Parathyroid adenoma (tissue), 2 donors: ENCODE results near the gene HPCAL1.

Source experiments
- H2AFZ ChIP-seq: fragments of 300-600 bp; sonication (generic); one replicate; pipeline ENCODE4 v1.7.0; 2017; ENCODE audit warnings: antibody characterized with exemption, mild to moderate bottlenecking
- H3K27ac ChIP-seq: fragments of 300-600 bp; sonication (generic); one replicate; pipeline ENCODE4 v1.7.0; 2017
- H3K27me3 ChIP-seq: fragments of 300-600 bp; sonication (generic); one replicate; pipeline ENCODE4 v1.7.0; 2017; ENCODE audit warnings: low read length; ENCODE audit not compliant: control insufficient read depth, insufficient read depth
- H3K36me3 ChIP-seq: fragments of 300-600 bp; sonication (generic); one replicate; pipeline ENCODE4 v1.7.0; 2017; ENCODE audit warnings: low read length; ENCODE audit not compliant: control insufficient read depth, insufficient read depth
- H3K4me1 ChIP-seq: fragments of 300-600 bp; sonication (generic); one replicate; pipeline ENCODE4 v1.7.0; 2017; ENCODE audit warnings: control low read depth
- H3K4me2 ChIP-seq: fragments of 300-600 bp; sonication (generic); one replicate; pipeline ENCODE4 v1.7.0; 2017; ENCODE audit warnings: low read length
- H3K4me3 ChIP-seq: fragments of 300-600 bp; sonication (generic); one replicate; pipeline ENCODE4 v1.7.0; 2017; ENCODE audit warnings: low read depth, low read length
- H3K79me2 ChIP-seq: fragments of 300-600 bp; sonication (generic); one replicate; pipeline ENCODE4 v1.7.0; 2017; ENCODE audit warnings: control low read depth
- H3K9ac ChIP-seq: fragments of 300-600 bp; sonication (generic); one replicate; pipeline ENCODE4 v1.7.0; 2017; ENCODE audit warnings: mild to moderate bottlenecking
- H3K9me3 ChIP-seq: fragments of 300-600 bp; sonication (generic); one replicate; pipeline ENCODE4 v1.7.0; 2017; ENCODE audit warnings: low read length; ENCODE audit not compliant: control insufficient read depth
- CTCF ChIP-seq: fragments of 300-600 bp; sonication (generic); IDR thresholded peaks from one replicate; pipeline ENCODE4 v1.7.0; 2017; ENCODE audit warnings: antibody characterized with exemption, mild to moderate bottlenecking
- donor health status: primary hyperparathyroidism.

The HPCAL1 gene

GRCh38 chr2:10385501-10385900, 82.8 kb downstream of the HPCAL1 start:
- H3K36me3 ChIP-seq, result no peaks in the 10 kb centered on the region
- H3K9ac ChIP-seq, result no peak overlapping the region
- H2AFZ ChIP-seq, result no peak overlapping the region
- H3K4me2 ChIP-seq, result no peak overlapping the region
- no peaks in the 10 kb centered on the region for H3K9me3 ChIP-seq
- no peak for TF ChIP-seq CTCF
- no peak overlapping the region for H3K27ac ChIP-seq
- H3K4me1 ChIP-seq, result no peaks in the 10 kb centered on the region
- no peaks in the 10 kb centered on the region for H3K27me3 ChIP-seq
- H3K4me3 ChIP-seq, result no peak overlapping the region
- peaks cover 2% of the 10 kb centered on the region for H3K79me2 ChIP-seq

- H3K36me3 ChIP-seq, result no peaks in the 10 kb centered on the region
- H3K27ac ChIP-seq, result no peak overlapping the region
- peaks cover 2% of the 10 kb centered on the region for H3K79me2 ChIP-seq
- H3K27me3 ChIP-seq, result no peaks in the 10 kb centered on the region
- no peak overlapping the region for H3K4me2 ChIP-seq
- no peaks in the 10 kb centered on the region for H3K9me3 ChIP-seq
- no peak for TF ChIP-seq CTCF
- no peaks in the 10 kb centered on the region for H3K4me1 ChIP-seq
- H2AFZ ChIP-seq, result no peak overlapping the region
- no peak overlapping the region for H3K9ac ChIP-seq
- no peak overlapping the region for H3K4me3 ChIP-seq
These were observed 83.4 kb downstream of the HPCAL1 start for GRCh38 chr2:10385933-10386773.

GRCh38 chr2:10387033-10387432, 84.3 kb downstream of the HPCAL1 start:
- no peaks in the 10 kb centered on the region for H3K27me3 ChIP-seq
- no peak overlapping the region for H3K4me3 ChIP-seq
- no peak overlapping the region for H3K27ac ChIP-seq
- no peak for TF ChIP-seq CTCF
- H3K36me3 ChIP-seq, result no peaks in the 10 kb centered on the region
- no peaks in the 10 kb centered on the region for H3K4me1 ChIP-seq
- no peaks in the 10 kb centered on the region for H3K9me3 ChIP-seq
- no peak overlapping the region for H3K9ac ChIP-seq
- no peak overlapping the region for H3K4me2 ChIP-seq
- peaks cover 6% of the 10 kb centered on the region for H3K79me2 ChIP-seq
- no peak overlapping the region for H2AFZ ChIP-seq

GRCh38 chr2:10388954-10389560, 86.4 kb downstream of the HPCAL1 start:
- Histone ChIP-seq H3K4me3 (no peak overlapping the region), H3K36me3 (no peaks in the 10 kb centered on the region), H3K4me2 (no peak overlapping the region), H3K79me2 (peaks cover 6% of the 10 kb centered on the region), H3K9ac (no peak overlapping the region), H3K9me3 (no peaks in the 10 kb centered on the region), H3K4me1 (no peaks in the 10 kb centered on the region), H2AFZ (no peak overlapping the region), H3K27ac (no peak overlapping the region), H3K27me3 (no peaks in the 10 kb centered on the region)
- TF ChIP-seq CTCF, result no peak
